ENCODE results near the gene ETF1. TPM values are rescaled to one million over a fixed set of nuclear protein-coding genes. Genes with fewer than 3 reads are reported as not detected.

Gene ETF1
- total RNA-seq, 1 donor from 2014 or later = 153 TPM

- Mint-ChIP-seq H3K27me3 (ENCODE audit: low read depth, unreplicated experiment) (peaks cover 29% of the 10 kb centered on the region), H3K36me3 (ENCODE audit: low read depth, unreplicated experiment) (no peaks in the 10 kb centered on the region), H3K4me3 (ENCODE audit: unreplicated experiment) (peak overlapping the region; percentile 81), H3K9me3 (ENCODE audit: unreplicated experiment) (no peaks in the 10 kb centered on the region), H3K27ac (ENCODE audit: unreplicated experiment) (peak overlapping the region; percentile 73), H3K4me1 (ENCODE audit: low read depth, unreplicated experiment) (peaks cover 10% of the 10 kb centered on the region)
- no peak for TF ChIP-seq EZH2 (IDR thresholded peaks at IDR 0.05; ENCODE audit: insufficient read depth, low read length)
- no peak for TF ChIP-seq CTCF (IDR thresholded peaks at IDR 0.05; ENCODE audit: insufficient read depth, low read depth, low read length)
- H3K9ac ChIP-seq (ENCODE audit: low read length) = peak overlapping the region; percentile 81
- FAIRE-seq = no peak
- peak overlapping the region; percentile 31 for H3K27ac ChIP-seq (ENCODE audit: low read depth, low read length)
- H4K20me1 ChIP-seq (ENCODE audit: insufficient read depth, low read length) = no peaks in the 10 kb centered on the region
- no peaks in the 10 kb centered on the region for H3K79me2 ChIP-seq (ENCODE audit: insufficient read depth, low read length)
- H3K9me3 ChIP-seq (ENCODE audit: insufficient read depth, low read depth, low read length) = no peaks in the 10 kb centered on the region
- H3K27me3 ChIP-seq (ENCODE audit: insufficient read depth, low read length) = no peaks in the 10 kb centered on the region
- H2AFZ ChIP-seq (ENCODE audit: low read depth, low read length) = peak overlapping the region; percentile 44
- no peaks in the 10 kb centered on the region for H3K36me3 ChIP-seq (ENCODE audit: insufficient read depth, low read length)
- peaks cover 22% of the 10 kb centered on the region for H3K4me1 ChIP-seq (ENCODE audit: insufficient read depth, low read length)
- H3K4me3 ChIP-seq (ENCODE audit: insufficient read depth, low read depth, low read length) = peak overlapping the region; percentile 61
- no peak for DNase-seq (ENCODE audit: low read depth)
- peak overlapping the region; percentile 87 for H3K4me2 ChIP-seq (ENCODE audit: low read length)
These were observed 50.4 kb downstream of the ETF1 start for GRCh38 chr5:138492560-138493045.

GRCh38 chr5:138491669-138492559 is 51.1 kb downstream of the ETF1 start:
- H4K20me1 ChIP-seq (ENCODE audit: insufficient read depth, low read length) = no peaks in the 10 kb centered on the region
- no peaks in the 10 kb centered on the region for H3K79me2 ChIP-seq (ENCODE audit: insufficient read depth, low read length)
- Mint-ChIP-seq H3K4me1 (ENCODE audit: low read depth, unreplicated experiment) (peaks cover 10% of the 10 kb centered on the region), H3K36me3 (ENCODE audit: low read depth, unreplicated experiment) (no peaks in the 10 kb centered on the region), H3K27me3 (ENCODE audit: low read depth, unreplicated experiment) (peaks cover 29% of the 10 kb centered on the region), H3K27ac (ENCODE audit: unreplicated experiment) (no peak overlapping the region), H3K4me3 (ENCODE audit: unreplicated experiment) (peak overlapping the region; percentile 81), H3K9me3 (ENCODE audit: unreplicated experiment) (no peaks in the 10 kb centered on the region)
- FAIRE-seq (no peak), DNase-seq (ENCODE audit: low read depth) (peak; percentile 84)
- peak overlapping the region; percentile 31 for H3K27ac ChIP-seq (ENCODE audit: low read depth, low read length)
- H3K4me3 ChIP-seq (ENCODE audit: insufficient read depth, low read depth, low read length) = peak overlapping the region; percentile 61
- TF ChIP-seq CTCF (IDR thresholded peaks at IDR 0.05; ENCODE audit: insufficient read depth, low read depth, low read length) = no peak
- no peak for TF ChIP-seq EZH2 (IDR thresholded peaks at IDR 0.05; ENCODE audit: insufficient read depth, low read length)
- H3K36me3 ChIP-seq (ENCODE audit: insufficient read depth, low read length) = no peaks in the 10 kb centered on the region
- H3K27me3 ChIP-seq (ENCODE audit: insufficient read depth, low read length) = no peaks in the 10 kb centered on the region
- H3K9ac ChIP-seq (ENCODE audit: low read length) = peak overlapping the region; percentile 81
- H3K4me1 ChIP-seq (ENCODE audit: insufficient read depth, low read length) = peaks cover 25% of the 10 kb centered on the region
- no peaks in the 10 kb centered on the region for H3K9me3 ChIP-seq (ENCODE audit: insufficient read depth, low read depth, low read length)
- peak overlapping the region; percentile 67 for H2AFZ ChIP-seq (ENCODE audit: low read depth, low read length)
- peak overlapping the region; percentile 87 for H3K4me2 ChIP-seq (ENCODE audit: low read length)

GRCh38 chr5:138491284-138491648 is 51.8 kb downstream of the ETF1 start:
- H3K27ac ChIP-seq (ENCODE audit: low read depth, low read length) = no peak overlapping the region
- no peaks in the 10 kb centered on the region for H3K36me3 ChIP-seq (ENCODE audit: insufficient read depth, low read length)
- H4K20me1 ChIP-seq (ENCODE audit: insufficient read depth, low read length) = no peaks in the 10 kb centered on the region
- DNase-seq (ENCODE audit: low read depth) (no peak), FAIRE-seq (no peak)
- peaks cover 32% of the 10 kb centered on the region for H3K27me3 Mint-ChIP-seq (ENCODE audit: low read depth, unreplicated experiment)
- no peak overlapping the region for H3K27ac Mint-ChIP-seq (ENCODE audit: unreplicated experiment)
- H3K4me1 ChIP-seq (ENCODE audit: insufficient read depth, low read length) = peaks cover 30% of the 10 kb centered on the region
- H3K4me1 Mint-ChIP-seq (ENCODE audit: low read depth, unreplicated experiment) = peaks cover 10% of the 10 kb centered on the region
- no peak for TF ChIP-seq EZH2 (IDR thresholded peaks at IDR 0.05; ENCODE audit: insufficient read depth, low read length)
- no peak for TF ChIP-seq CTCF (IDR thresholded peaks at IDR 0.05; ENCODE audit: insufficient read depth, low read depth, low read length)
- no peaks in the 10 kb centered on the region for H3K36me3 Mint-ChIP-seq (ENCODE audit: low read depth, unreplicated experiment)
- no peaks in the 10 kb centered on the region for H3K79me2 ChIP-seq (ENCODE audit: insufficient read depth, low read length)
- H3K9ac ChIP-seq (ENCODE audit: low read length) = peak overlapping the region; percentile 46
- peak overlapping the region; percentile 87 for H3K4me2 ChIP-seq (ENCODE audit: low read length)
- H3K4me3 ChIP-seq (ENCODE audit: insufficient read depth, low read depth, low read length) = peak overlapping the region; percentile 46
- H2AFZ ChIP-seq (ENCODE audit: low read depth, low read length) = no peak overlapping the region
- no peaks in the 10 kb centered on the region for H3K9me3 Mint-ChIP-seq (ENCODE audit: unreplicated experiment)
- no peaks in the 10 kb centered on the region for H3K27me3 ChIP-seq (ENCODE audit: insufficient read depth, low read length)
- H3K9me3 ChIP-seq (ENCODE audit: insufficient read depth, low read depth, low read length) = no peaks in the 10 kb centered on the region
- H3K4me3 Mint-ChIP-seq (ENCODE audit: unreplicated experiment) = peak overlapping the region; percentile 57

All from astrocyte (in vitro differentiated cells and primary cell).